Inflammatory macrophage treated with lipopolysaccharide for 1 hour (primary cell): ENCODE measurements around the gene FIBCD1.

Experiments used
- DNase-seq, 2 donors: peaks; one replicate each; pipeline ENCODE4 v3.0.0-alpha.2; 2020 to 2022

The FIBCD1 gene

GRCh38 chr9:130893341-130894101, 45.5 kb downstream of the FIBCD1 start:
- DNase-seq: peak; percentile 79 to 84

- no peak for DNase-seq
Observed at GRCh38 chr9:130892477-130893304, 46.4 kb downstream of the FIBCD1 start.

DNA sequence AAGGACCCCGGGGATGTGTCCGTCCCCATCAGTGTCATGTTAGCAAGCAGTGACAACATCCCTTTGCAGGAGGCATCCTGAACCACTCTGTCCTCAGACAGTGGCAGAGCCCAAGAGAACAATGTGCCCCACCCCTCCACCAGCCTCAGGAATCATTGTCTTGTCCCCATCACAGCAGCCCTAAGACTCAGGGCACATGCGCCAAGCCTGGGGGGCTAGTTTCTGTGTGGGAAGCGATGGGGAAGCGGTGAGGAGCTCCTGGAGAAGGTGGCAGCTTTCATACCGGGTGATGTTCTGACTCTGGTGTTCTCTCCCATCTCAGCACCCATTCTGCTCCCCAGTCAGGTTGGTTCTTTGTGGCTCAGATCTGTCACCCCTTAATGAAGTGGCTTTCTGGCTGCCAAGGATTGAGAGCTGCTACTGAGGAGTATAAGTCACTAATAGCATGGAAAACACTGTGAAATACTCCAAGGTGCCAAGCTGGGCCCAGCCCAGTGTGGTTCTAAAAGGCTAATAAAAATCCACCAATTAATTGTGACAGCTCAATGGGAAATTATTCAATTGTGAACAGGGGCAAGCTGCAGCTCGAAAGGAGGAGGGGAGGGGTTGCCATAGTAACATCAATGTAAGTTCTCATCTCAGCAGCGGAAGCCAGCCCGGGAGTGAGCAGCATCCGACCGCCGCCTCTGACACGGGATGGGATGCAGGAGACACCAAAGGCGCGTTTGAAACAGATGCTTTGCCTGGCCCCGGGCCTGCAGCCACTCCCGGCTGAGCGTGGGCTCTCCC, 47.2 kb downstream of the FIBCD1 start:
- DNase-seq: no peak

GRCh38 chr9:130890870-130891687, 48.0 kb downstream of the FIBCD1 start:
- no peak for DNase-seq

- no peak for DNase-seq
Observed at GRCh38 chr9:130890124-130890523, 48.9 kb downstream of the FIBCD1 start.

DNA sequence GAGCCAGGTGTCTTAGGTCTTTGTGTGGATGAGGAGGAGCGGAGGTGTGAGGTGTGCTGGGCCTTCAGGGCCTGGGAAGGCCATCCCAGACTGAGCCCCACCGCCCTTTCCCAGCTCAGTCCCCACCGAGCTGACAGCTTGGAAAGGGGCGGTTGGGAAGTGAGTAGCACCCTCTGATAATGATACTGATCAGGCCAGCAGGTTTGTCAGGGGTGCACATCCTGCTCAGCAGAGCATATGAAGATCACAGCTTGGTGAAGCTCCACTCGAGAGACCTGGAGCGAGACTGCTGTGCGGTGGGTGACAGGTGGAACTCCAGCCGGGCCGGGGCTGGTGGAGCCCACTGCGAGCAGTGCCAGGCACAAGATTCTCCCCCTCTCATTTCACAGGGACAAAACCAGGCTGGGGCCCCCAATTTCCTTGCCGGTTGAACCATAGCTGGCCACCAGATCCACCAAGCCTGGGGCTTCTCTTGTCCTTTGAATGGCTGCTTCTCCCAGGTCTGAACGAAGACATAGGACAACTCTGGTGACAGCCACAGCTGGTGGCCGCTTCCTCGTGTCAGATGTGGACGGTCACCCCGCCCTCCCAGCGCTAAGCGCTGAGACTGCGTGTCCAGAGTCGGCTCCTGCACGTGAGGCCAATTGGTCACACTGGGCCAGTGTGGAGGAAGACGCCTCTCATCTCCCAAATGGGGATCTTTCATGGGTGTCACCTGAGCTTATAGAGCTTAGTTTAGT, 50.7 kb downstream of the FIBCD1 start:
- no peak for DNase-seq

DNA sequence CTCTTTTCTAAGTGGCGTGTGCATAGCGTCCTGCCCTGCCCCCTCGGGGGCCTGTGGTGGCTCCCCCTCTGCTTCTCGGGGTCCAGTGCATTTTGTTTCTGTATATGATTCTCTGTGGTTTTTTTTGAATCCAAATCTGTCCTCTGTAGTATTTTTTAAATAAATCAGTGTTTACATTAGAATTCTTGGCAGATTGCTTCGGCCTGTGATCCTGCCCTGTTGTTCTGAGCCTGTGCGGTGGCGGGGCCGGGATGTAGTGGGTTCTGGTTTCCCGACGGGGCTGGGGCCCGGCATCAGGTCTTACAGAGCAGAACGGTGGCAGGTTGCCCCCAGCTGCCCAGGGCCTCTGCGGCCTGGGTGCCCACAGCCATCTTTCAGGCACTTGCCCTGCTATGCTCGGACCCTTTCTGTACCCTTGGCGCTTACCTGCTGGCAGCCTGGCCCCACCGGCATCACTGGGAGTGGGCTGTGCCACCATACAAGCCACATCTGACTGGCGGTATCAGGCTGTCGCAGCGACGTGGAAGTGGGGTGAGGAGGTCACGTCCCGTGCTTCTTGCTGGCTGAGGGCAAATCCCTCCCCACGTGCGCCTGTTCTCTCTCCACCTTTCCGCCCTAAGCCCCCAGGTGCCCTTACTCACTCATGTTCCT, 51.4 kb downstream of the FIBCD1 start:
- no peak for DNase-seq

GRCh38 chr9:130886981-130887380, 52.1 kb downstream of the FIBCD1 start:
- no peak for DNase-seq

DNA sequence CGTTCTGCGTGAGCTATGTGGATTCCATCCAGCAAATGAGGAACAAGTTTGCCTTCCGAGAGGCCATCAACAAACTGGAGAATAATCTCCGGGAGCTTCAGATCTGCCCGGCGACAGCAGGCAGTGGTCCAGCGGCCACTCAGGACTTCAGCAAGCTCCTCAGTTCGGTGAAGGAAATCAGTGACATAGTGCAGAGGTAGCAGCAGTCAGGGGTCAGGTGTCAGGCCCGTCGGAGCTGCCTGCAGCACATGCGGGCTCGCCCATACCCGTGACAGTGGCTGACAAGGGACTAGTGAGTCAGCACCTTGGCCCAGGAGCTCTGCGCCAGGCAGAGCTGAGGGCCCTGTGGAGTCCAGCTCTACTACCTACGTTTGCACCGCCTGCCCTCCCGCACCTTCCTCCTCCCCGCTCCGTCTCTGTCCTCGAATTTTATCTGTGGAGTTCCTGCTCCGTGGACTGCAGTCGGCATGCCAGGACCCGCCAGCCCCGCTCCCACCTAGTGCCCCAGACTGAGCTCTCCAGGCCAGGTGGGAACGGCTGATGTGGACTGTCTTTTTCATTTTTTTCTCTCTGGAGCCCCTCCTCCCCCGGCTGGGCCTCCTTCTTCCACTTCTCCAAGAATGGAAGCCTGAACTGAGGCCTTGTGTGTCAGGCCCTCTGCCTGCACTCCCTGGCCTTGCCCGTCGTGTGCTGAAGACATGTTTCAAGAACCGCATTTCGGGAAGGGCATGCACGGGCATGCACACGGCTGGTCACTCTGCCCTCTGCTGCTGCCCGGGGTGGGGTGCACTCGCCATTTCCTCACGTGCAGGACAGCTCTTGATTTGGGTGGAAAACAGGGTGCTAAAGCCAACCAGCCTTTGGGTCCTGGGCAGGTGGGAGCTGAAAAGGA, 53.3 kb downstream of the FIBCD1 start:
- DNase-seq: no peak

DNA sequence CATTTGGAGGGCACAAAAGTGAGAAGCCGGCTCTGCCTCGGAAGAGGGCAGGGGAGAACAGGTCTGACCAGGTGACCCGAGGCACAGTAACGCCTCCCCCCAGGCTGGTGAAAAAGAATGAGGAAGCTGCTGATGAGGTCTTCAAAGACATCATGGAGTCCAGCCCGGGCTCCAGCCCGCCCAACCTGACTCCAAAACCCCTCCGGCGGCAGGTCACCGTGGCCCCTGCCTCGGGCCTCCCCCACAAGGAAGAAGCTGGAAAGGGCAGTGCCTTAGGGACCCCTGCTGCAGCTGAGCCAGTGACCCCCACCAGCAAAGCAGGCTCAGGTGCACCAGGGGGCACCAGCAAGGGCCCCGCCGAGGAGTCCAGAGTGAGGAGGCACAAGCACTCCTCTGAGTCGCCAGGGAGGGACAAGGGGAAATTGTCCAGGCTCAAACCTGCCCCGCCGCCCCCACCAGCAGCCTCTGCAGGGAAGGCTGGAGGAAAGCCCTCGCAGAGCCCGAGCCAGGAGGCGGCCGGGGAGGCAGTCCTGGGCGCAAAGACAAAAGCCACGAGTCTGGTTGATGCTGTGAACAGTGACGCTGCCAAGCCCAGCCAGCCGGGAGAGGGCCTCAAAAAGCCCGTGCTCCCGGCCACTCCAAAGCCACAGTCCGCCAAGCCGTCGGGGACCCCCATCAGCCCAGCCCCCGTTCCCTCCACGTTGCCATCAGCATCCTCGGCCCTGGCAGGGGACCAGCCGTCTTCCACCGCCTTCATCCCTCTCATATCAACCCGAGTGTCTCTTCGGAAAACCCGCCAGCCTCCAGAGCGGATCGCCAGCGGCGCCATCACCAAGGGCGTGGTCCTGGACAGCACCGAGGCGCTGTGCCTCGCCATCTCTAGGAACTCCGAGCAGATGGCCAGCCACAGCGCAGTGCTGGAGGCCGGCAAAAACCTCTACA, 54.2 kb downstream of the FIBCD1 start:
- DNase-seq: no peak

GRCh38 chr9:130884111-130884531, 54.9 kb downstream of the FIBCD1 start:
- DNase-seq: no peak

- DNase-seq: no peak
Observed at GRCh38 chr9:130883479-130883878, 55.6 kb downstream of the FIBCD1 start.

DNA sequence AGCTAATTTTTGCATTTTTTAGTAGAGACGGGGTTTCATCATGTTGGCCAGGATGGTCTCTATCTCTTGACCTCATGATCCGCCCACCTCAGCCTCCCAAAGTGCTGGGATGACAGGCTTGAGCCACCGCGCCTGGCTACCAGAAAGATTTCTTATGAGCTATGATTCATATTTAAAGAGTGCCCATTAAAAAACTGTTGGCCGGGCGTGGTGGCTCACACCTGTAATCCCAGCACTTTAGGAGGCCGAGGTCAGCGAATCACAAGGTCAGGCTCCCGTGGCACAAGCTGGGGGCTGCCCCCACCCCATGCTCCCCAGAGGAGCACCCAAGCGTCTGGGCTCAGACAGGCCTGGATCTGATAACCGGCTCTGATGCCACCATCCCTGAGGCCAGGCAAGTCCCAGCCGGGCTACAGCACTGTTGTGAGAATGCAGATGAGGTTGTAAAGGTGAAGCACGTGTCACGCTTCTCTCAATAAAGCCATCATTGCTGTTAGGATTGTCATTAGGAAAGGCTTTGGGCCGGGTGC, 56.3 kb downstream of the FIBCD1 start:
- no peak for DNase-seq

- no peak for DNase-seq
Observed at GRCh38 chr9:130881516-130881915, 57.5 kb downstream of the FIBCD1 start.

- no peak for DNase-seq
Observed at GRCh38 chr9:130880599-130881220, 58.3 kb downstream of the FIBCD1 start.

- no peak for DNase-seq
Observed at GRCh38 chr9:130879863-130880411, 59.1 kb downstream of the FIBCD1 start.

DNA sequence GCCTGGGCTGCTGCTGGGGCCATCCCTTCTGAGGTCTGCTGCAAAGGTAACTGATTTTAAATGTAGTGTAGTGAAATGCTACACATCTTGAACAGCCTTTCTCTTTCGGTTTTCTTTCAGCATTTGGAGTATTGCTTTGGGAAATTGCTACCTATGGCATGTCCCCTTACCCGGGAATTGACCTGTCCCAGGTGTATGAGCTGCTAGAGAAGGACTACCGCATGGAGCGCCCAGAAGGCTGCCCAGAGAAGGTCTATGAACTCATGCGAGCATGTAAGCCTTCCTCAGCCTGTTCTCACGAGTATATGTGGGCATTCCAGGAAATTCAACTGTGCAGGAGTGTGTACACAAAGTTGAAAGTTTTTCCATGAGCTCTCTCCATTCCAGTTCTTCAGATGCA, 60.8 kb downstream of the FIBCD1 start:
- DNase-seq: no peak

- DNase-seq: no peak
Observed at GRCh38 chr9:130877300-130877699, 61.7 kb downstream of the FIBCD1 start.
